Neural cell (in vitro differentiated cells): ENCODE results near the gene TSPAN31. TPM values are rescaled to one million over a fixed set of nuclear protein-coding genes. Genes with fewer than 3 reads are reported as not detected.

Experiments used
- H2AFZ ChIP-seq: fragments of 200-600, 300-800 bp; sonication (generic), shearing (Covaris generic); 2 replicates; pipeline ENCODE4 v1.6.0; 2014; ENCODE audit warnings: low read depth, mild to moderate bottlenecking, antibody characterized with exemption, low read length, moderate library complexity
- H3F3A ChIP-seq: fragments of 200-600 bp; shearing (Covaris generic); 2 replicates; pipeline ENCODE4 v1.6.1; 2016; ENCODE audit warnings: mild to moderate bottlenecking, moderate library complexity, mixed read lengths, antibody characterized with exemption, low read length; ENCODE audit not compliant: insufficient read depth, poor library complexity, severe bottlenecking
- H3K27ac ChIP-seq: fragments of 200-600, 300-800 bp; sonication (generic), shearing (Covaris generic); 2 replicates; pipeline ENCODE4 v1.5.1; 2014; ENCODE audit warnings: mild to moderate bottlenecking, low read length, moderate library complexity
- H3K27me3 ChIP-seq: fragments of 300-800, 200-600 bp; sonication (generic), shearing (Covaris generic); 2 replicates; pipeline ENCODE4 v1.6.0; 2014; ENCODE audit warnings: mild to moderate bottlenecking, low read depth, low read length, moderate library complexity; ENCODE audit not compliant: insufficient read depth
- H3K36me3 ChIP-seq: fragments of 300-800, 200-600 bp; sonication (generic), shearing (Covaris generic); 2 replicates; pipeline ENCODE4 v1.5.1; 2014; ENCODE audit warnings: mild to moderate bottlenecking, antibody characterized with exemption, low read length, moderate library complexity; ENCODE audit not compliant: insufficient read depth
- H3K4me2 ChIP-seq: fragments of 300-800, 200-600 bp; sonication (generic), shearing (Covaris generic); 2 replicates; pipeline ENCODE4 v1.6.0; 2014; ENCODE audit warnings: mild to moderate bottlenecking, low read length
- H3K4me3 ChIP-seq: fragments of 300-800, 200-600 bp; sonication (generic), shearing (Covaris generic); 2 replicates; pipeline ENCODE4 v1.5.1; 2014; ENCODE audit warnings: mild to moderate bottlenecking, low read length, moderate library complexity
- H3K79me2 ChIP-seq: fragments of 200-600 bp; shearing (Covaris generic); replicated peaks from 2 replicates; pipeline ENCODE4 v1.6.0; 2014; ENCODE audit warnings: mild to moderate bottlenecking, low read length, moderate library complexity; ENCODE audit not compliant: insufficient read depth
- H3K9ac ChIP-seq: fragments of 300-800, 200-600 bp; sonication (generic), shearing (Covaris generic); 2 replicates; pipeline ENCODE4 v1.6.1; 2016; ENCODE audit warnings: mild to moderate bottlenecking, low read length, mixed read lengths
- H3K9me2 ChIP-seq: fragments of 200-600 bp; shearing (Covaris generic); 2 replicates; pipeline ENCODE4 v1.6.1; 2016; ENCODE audit warnings: mild to moderate bottlenecking, low read length, mixed read lengths; ENCODE audit not compliant: insufficient read depth
- H3K9me3 ChIP-seq: fragments of 200-600, 300-800 bp; sonication (generic), shearing (Covaris generic); 2 replicates; pipeline ENCODE4 v1.6.1; 2016; ENCODE audit warnings: mild to moderate bottlenecking, mixed run types, low read length, moderate library complexity, mixed read lengths
- H4K20me1 ChIP-seq: fragments of 200-600 bp; shearing (Covaris generic); 2 replicates; pipeline ENCODE4 v1.6.1; 2016; ENCODE audit warnings: mild to moderate bottlenecking, mixed run types; ENCODE audit not compliant: insufficient read depth
- EP300 ChIP-seq: fragments of 450-650 bp; conservative IDR thresholded peaks from 2 replicates; pipeline ENCODE4 v1.6.1; 2014; ENCODE audit warnings: antibody characterized with exemption, mild to moderate bottlenecking, moderate library complexity; ENCODE audit not compliant: poor library complexity, severe bottlenecking
- EZH2 ChIP-seq: fragments of 200-600, 300-800 bp; shearing (Covaris generic), sonication (generic); IDR thresholded peaks from 2 replicates; pipeline ENCODE4 v1.6.1; 2014; ENCODE audit warnings: antibody characterized with exemption, low read length, borderline replicate concordance, mild to moderate bottlenecking; ENCODE audit not compliant: insufficient read depth, poor library complexity, severe bottlenecking
- RAD21 ChIP-seq: fragments of 450-650 bp; conservative IDR thresholded peaks from 2 replicates; pipeline ENCODE4 v1.6.1; 2014; ENCODE audit warnings: antibody characterized with exemption, mild to moderate bottlenecking, moderate library complexity
- REST ChIP-seq: IDR thresholded peaks from 2 replicates; pipeline ENCODE4 v1.6.1; 2012; ENCODE audit warnings: borderline replicate concordance
- SMC3 ChIP-seq: fragments of 450-650 bp; conservative IDR thresholded peaks from 2 replicates; pipeline ENCODE4 v1.6.1; 2014; ENCODE audit warnings: antibody characterized with exemption, mild to moderate bottlenecking, moderate library complexity; ENCODE audit not compliant: poor library complexity
- TAF1 ChIP-seq: IDR thresholded peaks from 2 replicates; pipeline ENCODE4 v1.6.1; 2012; ENCODE audit warnings: low read depth
- polyA plus RNA-seq: library from polyadenylated mRNA; depleted of rRNA; stranded (reverse); fragments of >200 nt; gene quantifications from 2 replicates; pipeline ENCODE4 v1.2.3, GENCODE V29; 2014
- TF ChIP-seq, protein P1 (sequence below): fragments of 450-650 bp; IDR thresholded peaks from 2 replicates; pipeline ENCODE4 v1.5.1; 2014; ENCODE audit warnings: antibody characterized with exemption, mild to moderate bottlenecking, moderate library complexity; ENCODE audit not compliant: poor library complexity, severe bottlenecking

TSPAN31 gene
- polyA plus RNA-seq, 1 donor from 2014 or later: 85.3 TPM

DNA sequence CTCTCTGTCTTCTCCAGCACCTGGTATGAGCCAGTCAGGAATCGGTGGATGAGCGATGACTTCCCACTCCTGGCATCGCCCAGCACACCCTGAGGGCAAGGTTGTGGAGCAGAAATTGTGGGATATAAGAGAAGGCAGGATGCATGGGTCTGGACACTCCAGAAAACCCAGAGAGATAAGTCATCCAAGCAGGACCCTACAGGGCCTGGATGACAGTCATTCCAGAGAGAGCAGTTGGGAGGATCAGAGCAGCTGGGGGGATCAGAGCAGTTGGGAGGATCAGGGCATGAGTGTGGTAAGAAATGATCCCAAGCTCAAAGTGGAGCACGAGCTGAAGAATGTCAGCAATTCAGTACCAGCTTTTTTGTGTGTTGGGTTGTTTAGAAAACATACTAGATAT, 10.2 kb upstream of the TSPAN31 start:
- H3K9me3 ChIP-seq: no peaks in the 10 kb centered on the region
- H3K27me3 ChIP-seq: peaks cover 58% of the 10 kb centered on the region
- H3K9ac ChIP-seq: no peak overlapping the region
- no peak overlapping the region for H2AFZ ChIP-seq
- H4K20me1 ChIP-seq: peaks cover 20% of the 10 kb centered on the region
- no peak overlapping the region for H3K27ac ChIP-seq
- no peaks in the 10 kb centered on the region for H3F3A ChIP-seq
- H3K79me2 ChIP-seq: no peaks in the 10 kb centered on the region
- no peaks in the 10 kb centered on the region for H3K9me2 ChIP-seq
- H3K36me3 ChIP-seq: peaks cover 16% of the 10 kb centered on the region
- peak overlapping the region; percentile 88 for H3K4me3 ChIP-seq
- TF ChIP-seq TAF1: no peak
- no peak overlapping the region for H3K4me2 ChIP-seq

DNA sequence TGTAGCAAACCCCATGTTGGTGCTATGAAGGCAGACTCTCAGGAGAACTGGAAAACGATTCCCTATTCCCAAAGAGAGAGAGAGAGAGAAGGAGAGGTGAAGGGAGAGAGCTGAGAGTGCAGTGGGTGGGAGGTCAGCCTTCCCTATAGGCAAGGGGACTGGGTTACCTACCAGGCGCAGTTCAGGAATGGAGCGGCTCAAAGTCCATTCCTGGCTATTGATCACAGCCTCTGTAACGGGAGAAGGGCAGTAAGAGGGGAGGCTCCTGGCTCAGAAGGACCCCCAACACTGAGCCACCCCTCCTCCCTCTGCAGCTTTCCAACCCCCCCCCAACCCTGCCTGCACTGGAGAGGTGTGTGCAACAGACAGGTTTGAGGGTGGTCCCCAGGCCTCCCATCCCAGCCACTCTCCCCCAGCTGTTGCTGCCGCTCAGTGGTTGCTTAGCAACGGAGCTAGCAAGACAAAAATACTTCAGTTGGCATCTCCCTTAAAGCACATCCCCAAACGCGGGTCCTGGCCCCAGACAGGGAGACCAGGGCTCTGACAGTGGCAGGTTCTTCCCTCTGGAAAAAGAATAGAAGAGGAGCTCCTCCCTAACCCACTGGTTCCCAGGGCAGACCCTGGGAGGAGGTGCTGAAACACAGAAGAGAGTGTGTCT, 9.5 kb upstream of the TSPAN31 start:
- H2AFZ ChIP-seq: no peak overlapping the region

DNA sequence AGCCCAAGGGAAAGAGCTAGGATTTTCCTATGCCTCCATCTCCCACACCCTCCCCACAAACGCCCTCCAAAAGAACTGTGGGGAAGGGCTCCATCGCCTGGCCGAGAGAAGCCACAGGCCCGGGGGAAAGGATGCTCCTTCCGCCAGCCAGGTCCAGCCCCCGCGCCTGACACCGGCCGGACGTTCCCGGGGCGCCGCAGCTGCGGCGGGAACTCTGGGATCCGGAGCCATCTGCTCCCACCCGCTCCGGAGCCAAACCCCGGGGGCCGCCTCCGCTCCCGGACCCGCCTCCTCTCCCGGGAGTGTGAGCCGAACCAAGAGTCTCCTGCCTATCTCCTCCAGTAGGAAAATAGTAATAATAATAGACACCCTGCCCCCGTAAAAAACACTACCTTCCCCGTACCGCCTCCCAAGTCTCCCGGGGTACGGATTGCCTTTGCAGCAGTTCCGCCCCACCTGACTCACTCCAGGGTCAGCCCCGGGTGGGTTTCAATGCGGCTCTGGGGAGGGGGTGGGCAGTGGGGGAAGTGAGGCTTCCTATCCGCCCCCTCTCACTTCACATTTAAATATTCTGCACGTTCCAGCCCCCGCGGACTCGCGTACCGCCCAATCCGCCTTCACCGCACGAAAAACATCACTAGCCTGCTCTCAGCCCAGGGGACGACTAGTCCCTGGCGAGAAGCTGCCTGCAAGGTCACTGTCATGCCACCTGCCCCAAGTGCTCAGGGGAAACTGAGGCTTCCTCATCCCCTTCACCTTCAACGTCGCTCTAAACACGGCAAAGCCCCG, 8.7 kb upstream of the TSPAN31 start:
- peak; percentile 61 for TF ChIP-seq RAD21
- no peak for TF ChIP-seq EP300
- peak; percentile 43 for TF ChIP-seq SMC3
- TF ChIP-seq TAF1: no peak
- TF ChIP-seq, protein P1, sequence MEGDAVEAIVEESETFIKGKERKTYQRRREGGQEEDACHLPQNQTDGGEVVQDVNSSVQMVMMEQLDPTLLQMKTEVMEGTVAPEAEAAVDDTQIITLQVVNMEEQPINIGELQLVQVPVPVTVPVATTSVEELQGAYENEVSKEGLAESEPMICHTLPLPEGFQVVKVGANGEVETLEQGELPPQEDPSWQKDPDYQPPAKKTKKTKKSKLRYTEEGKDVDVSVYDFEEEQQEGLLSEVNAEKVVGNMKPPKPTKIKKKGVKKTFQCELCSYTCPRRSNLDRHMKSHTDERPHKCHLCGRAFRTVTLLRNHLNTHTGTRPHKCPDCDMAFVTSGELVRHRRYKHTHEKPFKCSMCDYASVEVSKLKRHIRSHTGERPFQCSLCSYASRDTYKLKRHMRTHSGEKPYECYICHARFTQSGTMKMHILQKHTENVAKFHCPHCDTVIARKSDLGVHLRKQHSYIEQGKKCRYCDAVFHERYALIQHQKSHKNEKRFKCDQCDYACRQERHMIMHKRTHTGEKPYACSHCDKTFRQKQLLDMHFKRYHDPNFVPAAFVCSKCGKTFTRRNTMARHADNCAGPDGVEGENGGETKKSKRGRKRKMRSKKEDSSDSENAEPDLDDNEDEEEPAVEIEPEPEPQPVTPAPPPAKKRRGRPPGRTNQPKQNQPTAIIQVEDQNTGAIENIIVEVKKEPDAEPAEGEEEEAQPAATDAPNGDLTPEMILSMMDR: peak; percentile 64
- H3F3A ChIP-seq: no peaks in the 10 kb centered on the region
- no peaks in the 10 kb centered on the region for H3K9me3 ChIP-seq
- H3K9me2 ChIP-seq: no peaks in the 10 kb centered on the region
- no peak overlapping the region for H2AFZ ChIP-seq
- H3K27me3 ChIP-seq: peaks cover 45% of the 10 kb centered on the region
- H3K4me3 ChIP-seq: peak overlapping the region; percentile 88
- H3K9ac ChIP-seq: peak overlapping the region; percentile 95
- H3K79me2 ChIP-seq: no peaks in the 10 kb centered on the region
- no peak overlapping the region for H3K27ac ChIP-seq
- peaks cover 16% of the 10 kb centered on the region for H3K36me3 ChIP-seq
- peaks cover 20% of the 10 kb centered on the region for H4K20me1 ChIP-seq
- H3K4me2 ChIP-seq: peak overlapping the region; percentile 90

More for the DNA sequence above, 9.5 kb upstream of the TSPAN31 start:
- Histone ChIP-seq H3K9me2 (no peaks in the 10 kb centered on the region), H3K9ac (peak overlapping the region; percentile 95), H3K27ac (no peak overlapping the region), H3K36me3 (peaks cover 16% of the 10 kb centered on the region), H4K20me1 (peaks cover 20% of the 10 kb centered on the region), H3K4me2 (peak overlapping the region; percentile 90), H3K27me3 (peaks cover 50% of the 10 kb centered on the region), H3K79me2 (no peaks in the 10 kb centered on the region), H3K9me3 (no peaks in the 10 kb centered on the region), H3K4me3 (peak overlapping the region; percentile 88), H3F3A (no peaks in the 10 kb centered on the region)
- no peak for TF ChIP-seq TAF1
- TF ChIP-seq REST: no peak
- TF ChIP-seq RAD21: no peak
- TF ChIP-seq EZH2: no peak
